RWPE2 (cell line): ENCODE measurements around the gene RRP12.
A peak's percentile ranks its signal among the peaks of the same experiment; 100 is the strongest.
"Not testable (repeated sequence)": the region's sequence is repeated elsewhere in the genome, so short reads cannot be mapped to it uniquely, and the experiment has no call there.

ENCODE experiments used
- ATAC-seq: fragments of 200-7000 bp; cut with Tn5 transposase; 3 replicates; pipeline ENCODE4 v1.9.1; 2021; ENCODE audit warnings: low read depth
- DNase-seq: peaks from one replicate; pipeline ENCODE4 v3.0.0-alpha.2; 2020; ENCODE audit warnings: low spot score
- H3K27ac ChIP-seq: fragments of 450-650 bp; 2 replicates; pipeline ENCODE4 v1.5.1; 2017; ENCODE audit warnings: mild to moderate bottlenecking; ENCODE audit not compliant: poor library complexity, severe bottlenecking
- H3K27me3 ChIP-seq: fragments of 250-450 bp; sonication (Bioruptor Pico); 2 replicates; pipeline ENCODE4 v1.5.1; 2021; ENCODE audit warnings: mild to moderate bottlenecking, moderate library complexity; ENCODE audit not compliant: insufficient read depth, poor library complexity, severe bottlenecking
- H3K36me3 ChIP-seq: fragments of 250-450 bp; sonication (Bioruptor Pico); 2 replicates; pipeline ENCODE4 v1.5.1; 2020; ENCODE audit warnings: low read depth, mild to moderate bottlenecking, moderate library complexity
- H3K4me1 ChIP-seq: fragments of 250-450 bp; sonication (Bioruptor Pico); 2 replicates; pipeline ENCODE4 v1.5.1; 2021; ENCODE audit warnings: mild to moderate bottlenecking, moderate library complexity; ENCODE audit not compliant: insufficient read depth, poor library complexity, severe bottlenecking
- H3K4me3 ChIP-seq: fragments of 250-450 bp; sonication (Bioruptor Pico); 2 replicates; pipeline ENCODE4 v1.5.1; 2021; ENCODE audit warnings: mild to moderate bottlenecking, moderate library complexity; ENCODE audit not compliant: severe bottlenecking
- H3K9me3 ChIP-seq: fragments of 250-450 bp; sonication (Bioruptor Pico); 2 replicates; pipeline ENCODE4 v1.5.1; 2021; ENCODE audit warnings: mild to moderate bottlenecking, moderate library complexity; ENCODE audit not compliant: severe bottlenecking
- TF ChIP-seq, protein P1 (sequence below): fragments of 450-650 bp; IDR thresholded peaks from one replicate; pipeline ENCODE4 v1.5.1; 2017; ENCODE audit warnings: mild to moderate bottlenecking, moderate library complexity; ENCODE audit not compliant: poor library complexity, severe bottlenecking

The RRP12 gene

DNA sequence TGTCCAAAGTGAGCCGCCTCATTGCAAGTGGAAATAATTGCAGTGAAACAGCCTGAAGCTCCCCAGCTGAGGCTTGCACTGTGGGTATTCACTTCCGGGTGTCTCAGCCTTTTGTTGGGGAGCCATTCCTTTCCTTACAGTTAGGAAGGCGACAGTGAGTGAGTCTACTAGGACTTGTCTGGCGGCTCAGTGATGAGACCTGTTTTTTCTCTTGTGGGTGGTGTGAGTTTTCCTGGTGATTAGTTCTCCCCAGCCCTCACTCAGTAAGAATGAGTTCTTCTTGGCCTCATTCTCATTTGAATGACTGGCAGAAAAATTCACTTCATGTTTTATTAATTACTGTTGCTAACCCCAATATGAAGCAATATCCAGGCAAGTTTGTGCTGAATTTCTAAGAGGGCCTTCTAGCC, 27.4 kb upstream of the RRP12 start:
- Histone ChIP-seq H3K4me3 (peak overlapping the region; percentile 66), H3K27ac (peak overlapping the region; percentile 89), H3K36me3 (peaks cover 66% of the 10 kb centered on the region), H3K4me1 (peaks cover 14% of the 10 kb centered on the region), H3K9me3 (no peaks in the 10 kb centered on the region), H3K27me3 (no peaks in the 10 kb centered on the region)
- TF ChIP-seq, protein P1, sequence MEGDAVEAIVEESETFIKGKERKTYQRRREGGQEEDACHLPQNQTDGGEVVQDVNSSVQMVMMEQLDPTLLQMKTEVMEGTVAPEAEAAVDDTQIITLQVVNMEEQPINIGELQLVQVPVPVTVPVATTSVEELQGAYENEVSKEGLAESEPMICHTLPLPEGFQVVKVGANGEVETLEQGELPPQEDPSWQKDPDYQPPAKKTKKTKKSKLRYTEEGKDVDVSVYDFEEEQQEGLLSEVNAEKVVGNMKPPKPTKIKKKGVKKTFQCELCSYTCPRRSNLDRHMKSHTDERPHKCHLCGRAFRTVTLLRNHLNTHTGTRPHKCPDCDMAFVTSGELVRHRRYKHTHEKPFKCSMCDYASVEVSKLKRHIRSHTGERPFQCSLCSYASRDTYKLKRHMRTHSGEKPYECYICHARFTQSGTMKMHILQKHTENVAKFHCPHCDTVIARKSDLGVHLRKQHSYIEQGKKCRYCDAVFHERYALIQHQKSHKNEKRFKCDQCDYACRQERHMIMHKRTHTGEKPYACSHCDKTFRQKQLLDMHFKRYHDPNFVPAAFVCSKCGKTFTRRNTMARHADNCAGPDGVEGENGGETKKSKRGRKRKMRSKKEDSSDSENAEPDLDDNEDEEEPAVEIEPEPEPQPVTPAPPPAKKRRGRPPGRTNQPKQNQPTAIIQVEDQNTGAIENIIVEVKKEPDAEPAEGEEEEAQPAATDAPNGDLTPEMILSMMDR, result no peak
- ATAC-seq, result no peak
- DNase-seq, result no peak

DNA sequence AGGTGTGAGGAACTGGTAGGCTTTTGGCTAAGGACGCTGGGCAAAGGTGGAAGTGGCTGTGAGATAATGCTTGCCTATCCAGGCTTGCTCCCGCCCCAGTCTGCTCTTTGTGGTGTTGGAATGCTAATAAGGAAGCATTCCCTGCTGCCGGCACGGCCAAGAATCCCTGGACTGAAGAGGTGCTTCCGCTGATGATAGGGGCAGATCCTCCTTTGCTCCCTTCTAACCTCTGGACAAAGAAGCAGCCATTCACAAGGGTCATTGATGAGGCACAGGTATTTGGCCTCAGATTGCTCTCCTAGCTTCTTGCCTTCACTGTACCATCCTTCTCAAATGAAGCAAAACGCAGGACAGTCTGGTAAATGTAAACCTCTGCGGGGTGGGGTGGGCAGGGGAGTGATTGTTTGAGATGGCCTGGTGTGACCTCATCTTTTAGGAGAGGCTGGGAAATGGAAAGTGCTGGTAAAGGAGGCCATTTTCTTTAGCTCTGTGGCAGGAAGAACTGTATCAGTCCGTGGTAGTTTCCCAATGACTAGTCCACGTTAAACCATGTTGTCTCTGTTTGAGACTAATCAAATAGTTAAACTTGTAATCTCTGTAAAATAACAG, 26.5 kb upstream of the RRP12 start:
- H3K27ac ChIP-seq, result peak overlapping the region; percentile 89
- peaks cover 60% of the 10 kb centered on the region for H3K36me3 ChIP-seq
- peaks cover 20% of the 10 kb centered on the region for H3K4me1 ChIP-seq
- H3K4me3 ChIP-seq, result peak overlapping the region; percentile 66
- H3K9me3 ChIP-seq, result no peaks in the 10 kb centered on the region
- H3K27me3 ChIP-seq, result no peaks in the 10 kb centered on the region
- peak; percentile 39 for ATAC-seq
- DNase-seq, result no peak
- TF ChIP-seq, protein P1, result no peak

DNA sequence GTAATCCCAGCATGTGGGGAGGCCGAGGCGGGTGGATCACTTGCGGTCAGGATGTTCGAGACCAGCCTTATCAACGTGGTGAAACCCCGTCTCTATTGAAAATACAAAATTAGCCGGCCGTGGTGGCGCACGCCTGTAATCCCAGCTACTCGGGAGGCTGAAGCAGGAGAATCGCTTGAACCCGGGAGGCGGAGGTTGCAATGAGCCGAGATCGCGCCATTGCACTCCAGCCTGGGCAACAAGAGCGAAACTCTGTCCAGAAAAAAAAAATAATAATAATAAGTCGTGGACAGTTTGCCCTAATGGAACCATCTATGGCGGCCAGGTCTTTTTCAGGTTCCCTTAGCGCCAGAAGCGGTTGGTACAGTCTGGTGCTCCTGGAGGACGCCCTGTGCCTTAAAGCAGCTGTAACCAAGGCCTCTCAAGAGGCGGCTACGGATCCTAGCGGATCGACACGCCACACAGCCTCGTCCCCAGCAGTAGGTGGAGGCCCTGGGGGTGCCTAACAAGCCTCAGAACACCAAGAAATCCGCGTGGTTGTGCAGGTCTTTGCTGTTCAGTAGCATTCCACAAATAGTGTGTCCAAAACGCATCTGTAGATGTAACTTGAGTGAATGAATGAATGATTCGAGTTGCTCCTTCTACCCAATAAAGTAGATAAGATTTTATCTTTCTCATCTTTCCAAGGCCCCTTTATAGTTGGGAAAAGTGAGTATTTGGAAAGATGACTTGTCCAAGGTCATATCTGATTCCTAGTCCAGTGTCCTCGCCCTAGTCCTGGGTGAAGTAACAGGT, 25.8 kb upstream of the RRP12 start:
- Histone ChIP-seq H3K27ac (peak overlapping the region; percentile 89), H3K36me3 (peaks cover 61% of the 10 kb centered on the region), H3K4me1 (peaks cover 20% of the 10 kb centered on the region), H3K4me3 (peak overlapping the region; percentile 66), H3K27me3 (no peaks in the 10 kb centered on the region), H3K9me3 (no peaks in the 10 kb centered on the region)
- TF ChIP-seq, protein P1, result no peak
- ATAC-seq, result no peak
- no peak for DNase-seq

DNA sequence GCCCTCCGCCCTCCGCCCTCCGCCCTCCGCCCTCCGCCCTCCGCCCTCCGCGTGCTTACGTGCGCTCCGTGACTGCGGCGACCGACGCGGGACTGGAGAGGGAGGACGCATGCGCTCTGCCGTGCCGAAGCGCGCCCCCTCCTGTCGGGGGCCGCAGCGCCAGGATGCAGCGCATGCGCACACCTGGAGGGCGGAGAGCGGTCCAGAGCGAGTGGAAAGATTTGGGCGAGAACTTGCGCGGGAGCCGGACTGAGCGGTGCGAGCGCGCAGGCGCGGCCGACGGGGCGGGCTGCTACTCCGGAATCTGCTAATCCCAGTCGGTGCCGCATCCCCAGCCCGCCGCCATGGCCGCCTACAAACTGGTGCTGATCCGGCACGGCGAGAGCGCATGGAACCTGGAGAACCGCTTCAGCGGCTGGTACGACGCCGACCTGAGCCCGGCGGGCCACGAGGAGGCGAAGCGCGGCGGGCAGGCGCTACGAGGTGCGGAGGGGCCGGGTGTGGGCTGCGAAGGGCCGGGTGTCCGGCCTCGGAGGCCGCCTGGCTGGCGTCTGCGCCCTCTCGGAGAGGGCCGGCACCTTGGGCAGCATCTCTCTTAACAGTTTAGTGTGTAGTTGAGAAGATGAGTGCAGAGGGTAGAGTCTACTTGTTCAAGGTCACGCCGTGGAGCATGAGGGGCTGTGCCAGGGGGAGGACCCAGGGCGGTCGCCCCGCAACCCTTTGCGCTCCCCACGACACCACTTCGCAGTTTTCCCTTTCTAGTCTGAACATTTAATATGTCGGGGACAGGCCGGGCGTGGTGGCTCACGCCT, 25.0 kb upstream of the RRP12 start, which contains the start of gene PGAM1:
Gene PGAM1 (plus strand): TSS at position 228 of the 812 bp plus-strand sequence. CDS start 117 bp downstream, at position 345.
- Histone ChIP-seq H3K9me3 (no peaks in the 10 kb centered on the region), H3K27me3 (no peaks in the 10 kb centered on the region), H3K27ac (peak within 1 kb of the TSS; percentile 89), H3K4me1 (peaks cover 20% of the 10 kb centered on the region), H3K4me3 (peak within 1 kb of the TSS; percentile 66), H3K36me3 (peaks cover 53% of the 10 kb centered on the region)
- TF ChIP-seq, protein P1, result peak; percentile 87
- DNase-seq, result peak; percentile 90
- ATAC-seq, result peak; percentile 84

DNA sequence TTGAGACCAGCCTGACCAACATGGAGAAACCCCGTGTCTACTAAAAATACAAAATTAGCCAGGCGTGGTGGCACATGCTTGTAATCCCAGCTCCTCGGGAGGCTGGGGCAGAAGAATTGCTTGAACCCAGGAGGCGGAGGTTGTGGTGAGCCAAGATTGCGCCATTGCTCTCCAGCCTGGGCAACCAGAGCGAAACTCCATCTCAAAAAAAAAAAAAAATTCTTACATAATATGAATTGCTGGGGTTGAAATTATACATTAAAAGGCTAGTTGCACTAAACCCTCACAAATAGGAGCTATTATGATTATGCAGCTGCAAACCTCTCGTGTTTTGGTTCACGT, 22.6 kb upstream of the RRP12 start:
- peak overlapping the region; percentile 76 for H3K27ac ChIP-seq
- not testable (repeated sequence) for DNase-seq, ATAC-seq, H3K27me3 ChIP-seq, H3K9me3 ChIP-seq, H3K4me3 ChIP-seq
- peaks cover 29% of the 10 kb centered on the region for H3K36me3 ChIP-seq
- peaks cover 20% of the 10 kb centered on the region for H3K4me1 ChIP-seq
